ENCODE results near the gene FKBP5. TPM values are rescaled to one million over a fixed set of nuclear protein-coding genes. Genes with fewer than 3 reads are reported as not detected.
A peak's percentile ranks its signal among the peaks of the same experiment; 100 is the strongest.

FKBP5 gene
- total and polyA plus RNA-seq, 2 donors from 2014 or later: 45.6 to 267 TPM

- Histone ChIP-seq H3K36me3 (ENCODE audit: control insufficient read depth in 2 of 3, insufficient read depth in 3 of 3, low read length in 3 of 3) (peaks cover 0 to 28% (median 22%) of the 10 kb centered on the region in 3 donors), H3K9ac (ENCODE audit: low read length in 3 of 3) (no peak overlapping the region), H3K4me3 (ENCODE audit: low read length in 3 of 3) (no peak overlapping the region), H3K27me3 (ENCODE audit: control insufficient read depth, insufficient read depth, low read length) (no peaks in the 10 kb centered on the region), H3K9me3 (ENCODE audit: control insufficient read depth in 2 of 3, insufficient read depth in 1 of 3, low read length in 3 of 3) (no peaks in the 10 kb centered on the region), H3K4me1 (ENCODE audit: control insufficient read depth in 2 of 3, insufficient read depth in 2 of 3, low read depth in 1 of 3, low read length in 3 of 3) (peaks cover 0 to 3% (median 0%) of the 10 kb centered on the region in 3 donors), H3K27ac (ENCODE audit: low read depth in 2 of 2, low read length in 2 of 2) (no peak overlapping the region)
- intact Hi-C loops (cut with DNase I): no loop called here
- FAIRE-seq (no peak), DNase-seq (no peak)
- TF ChIP-seq CTCF (IDR thresholded peaks at IDR 0.05; ENCODE audit: borderline replicate concordance, extremely low read depth, insufficient read depth): no peak
Measured at GRCh38 chr6:35637911-35638310, 50.8 kb downstream of the FKBP5 start.

- no peak for DNase-seq
- peaks cover 0 to 27% (median 20%) of the 10 kb centered on the region in 3 donors for H3K36me3 ChIP-seq (ENCODE audit: control insufficient read depth in 2 of 3, insufficient read depth in 3 of 3, low read length in 3 of 3)
- H3K27me3 ChIP-seq (ENCODE audit: control insufficient read depth, insufficient read depth, low read length): no peaks in the 10 kb centered on the region
- no peak for TF ChIP-seq CTCF (IDR thresholded peaks at IDR 0.05; ENCODE audit: borderline replicate concordance, extremely low read depth, insufficient read depth)
- H3K9ac ChIP-seq (ENCODE audit: low read length in 3 of 3): no peak overlapping the region
- H3K4me3 ChIP-seq (ENCODE audit: low read length in 3 of 3): no peak overlapping the region
- H3K9me3 ChIP-seq (ENCODE audit: control insufficient read depth in 2 of 3, insufficient read depth in 1 of 3, low read length in 3 of 3): no peaks in the 10 kb centered on the region
- peaks cover 0 to 3% (median 0%) of the 10 kb centered on the region in 3 donors for H3K4me1 ChIP-seq (ENCODE audit: control insufficient read depth in 2 of 3, insufficient read depth in 2 of 3, low read depth in 1 of 3, low read length in 3 of 3)
- no peak overlapping the region for H3K27ac ChIP-seq (ENCODE audit: low read depth in 2 of 2, low read length in 2 of 2)
- FAIRE-seq: peak; percentile 25
- intact Hi-C loops (cut with DNase I): no loop called here
Measured at GRCh38 chr6:35635601-35636597, 52.8 kb downstream of the FKBP5 start.

GRCh38 chr6:35634316-35634715, 54.4 kb downstream of the FKBP5 start:
- H3K4me1 ChIP-seq (ENCODE audit: control insufficient read depth in 2 of 3, insufficient read depth in 2 of 3, low read depth in 1 of 3, low read length in 3 of 3): peaks cover 0 to 3% (median 0%) of the 10 kb centered on the region in 3 donors
- no peak overlapping the region for H3K27ac ChIP-seq (ENCODE audit: low read depth in 2 of 2, low read length in 2 of 2)
- peaks cover 0 to 15% (median 14%) of the 10 kb centered on the region in 3 donors for H3K36me3 ChIP-seq (ENCODE audit: control insufficient read depth in 2 of 3, insufficient read depth in 3 of 3, low read length in 3 of 3)
- no peak for TF ChIP-seq CTCF (IDR thresholded peaks at IDR 0.05; ENCODE audit: borderline replicate concordance, extremely low read depth, insufficient read depth)
- H3K27me3 ChIP-seq (ENCODE audit: control insufficient read depth, insufficient read depth, low read length): no peaks in the 10 kb centered on the region
- intact Hi-C loops (cut with DNase I): no loop called here
- DNase-seq (peak in 1 of 5 donors; percentile 34), FAIRE-seq (no peak)
- H3K4me3 ChIP-seq (ENCODE audit: low read length in 3 of 3): no peak overlapping the region
- H3K9ac ChIP-seq (ENCODE audit: low read length in 3 of 3): no peak overlapping the region
- no peaks in the 10 kb centered on the region for H3K9me3 ChIP-seq (ENCODE audit: control insufficient read depth in 2 of 3, insufficient read depth in 1 of 3, low read length in 3 of 3)

All from kidney (tissue), 14 donors.